K562 (cell line): Measurements from ENCODE around the gene DENND6B. TPM values are rescaled to one million over a fixed set of nuclear protein-coding genes. Genes with fewer than 3 reads are reported as not detected.
A peak's percentile ranks its signal among the peaks of the same experiment; 100 is the strongest.

Experiments
- AFF1 ChIP-seq, 2 experiments: fragments of 450-650 bp; IDR thresholded peaks; 2 replicates each; pipeline ENCODE4 v1.6.1; 2018; ENCODE audit warnings: mild to moderate bottlenecking in 2 of 2, low read depth in 1 of 2; ENCODE audit not compliant: partially characterized antibody in 2 of 2
- MCM7 ChIP-seq, 2 experiments: fragments of 450-650 bp; IDR thresholded peaks; 2 replicates each; pipeline ENCODE4 v1.6.1; 2016 to 2018
- RHOXF2B ChIP-seq: fragments of 250-450 bp; sonication (Bioruptor Pico); conservative IDR thresholded peaks from 2 replicates; pipeline ENCODE4 v1.5.1; 2021
- SP1 ChIP-seq: sonication (generic); formaldehyde crosslinking; IDR thresholded peaks from 2 replicates; pipeline ENCODE4 v1.8.1; 2022; ENCODE audit warnings: mild to moderate bottlenecking, missing genetic modification reagents
- STAT5B ChIP-seq: fragments of 250-450 bp; sonication (Bioruptor Pico); IDR thresholded peaks from 2 replicates; pipeline ENCODE4 v1.8.0; 2021; ENCODE audit warnings: mild to moderate bottlenecking, inconsistent platforms
- THRA ChIP-seq: fragments of 450-650 bp; IDR thresholded peaks from 2 replicates; pipeline ENCODE4 v1.6.1; 2017; ENCODE audit warnings: mild to moderate bottlenecking, moderate library complexity
- ZNF609 ChIP-seq: sonication (generic); formaldehyde crosslinking; IDR thresholded peaks from 2 replicates; pipeline ENCODE4 v1.8.1; 2023; ENCODE audit warnings: missing genetic modification reagents, mild to moderate bottlenecking, borderline replicate concordance
- polyA plus RNA-seq, 8 experiments: library from polyadenylated mRNA; depleted of rRNA in 4 of 8; stranded (reverse) in 5 of 8; unstranded in 3 of 8; fragments of >200 nt; fragmentation: Nextera tagmentation in 2 of 8; fragmentation: Illumina TruSeq in 1 of 8; extraction: Ambion mirVana in 2 of 8; extraction: Trizol in 1 of 8; gene quantifications; 2 replicates each; pipeline versions ENCODE4 v1.2.1 to v1.2.3, GENCODE V29; 2011 to 2014; ENCODE audit warnings: inconsistent platforms in 1 of 8, missing spikeins in 1 of 8
- total RNA-seq, 7 experiments: library from RNA; depleted of rRNA in 6 of 7; stranded (reverse); fragments of >200 nt in 6 of 7; fragmentation: Illumina TruSeq in 2 of 7; extraction: Trizol in 2 of 7; gene quantifications; 2 replicates each; pipeline versions ENCODE4 v1.2.1 to v1.2.3, GENCODE V29; 2011 to 2021; ENCODE audit warnings: low replicate concordance in 1 of 7

DENND6B gene
- total and polyA plus RNA-seq, 9 of the 15 experiments (the other 6 are each of a cell fraction or from before 2014, with no cell fraction given): 0.07 to 3.7 (median 1.5) TPM

- TF ChIP-seq THRA: peak; percentile 45; the same call in 1 of the 2 replicates
- TF ChIP-seq AFF1 (IDR thresholded peaks at IDR 0.05; ENCODE audit: low read depth in 1 of 2, partially characterized antibody in 2 of 2): no peak
- TF ChIP-seq STAT5B (CRISPR knock-in tag): no peak
- no peak for TF ChIP-seq ZNF609 (CRISPR knock-in tag)
- no peak for TF ChIP-seq SP1 (CRISPR knock-in tag)
- no peak for TF ChIP-seq MCM7 (IDR thresholded peaks at IDR 0.05)
- TF ChIP-seq RHOXF2B: no peak
Measured at GRCh38 chr22:50339945-50340879, 13.4 kb upstream of the DENND6B start (continued).
